ENCODE results near the gene TUSC2. TPM values are rescaled to one million over a fixed set of nuclear protein-coding genes. Genes with fewer than 3 reads are reported as not detected.

The TUSC2 gene
- total and polyA plus RNA-seq, 10 of the 15 experiments (the other 5 are each of a cell fraction or from before 2014, with no cell fraction given): 4.0 to 73.8 (median 34.3) TPM

DNA sequence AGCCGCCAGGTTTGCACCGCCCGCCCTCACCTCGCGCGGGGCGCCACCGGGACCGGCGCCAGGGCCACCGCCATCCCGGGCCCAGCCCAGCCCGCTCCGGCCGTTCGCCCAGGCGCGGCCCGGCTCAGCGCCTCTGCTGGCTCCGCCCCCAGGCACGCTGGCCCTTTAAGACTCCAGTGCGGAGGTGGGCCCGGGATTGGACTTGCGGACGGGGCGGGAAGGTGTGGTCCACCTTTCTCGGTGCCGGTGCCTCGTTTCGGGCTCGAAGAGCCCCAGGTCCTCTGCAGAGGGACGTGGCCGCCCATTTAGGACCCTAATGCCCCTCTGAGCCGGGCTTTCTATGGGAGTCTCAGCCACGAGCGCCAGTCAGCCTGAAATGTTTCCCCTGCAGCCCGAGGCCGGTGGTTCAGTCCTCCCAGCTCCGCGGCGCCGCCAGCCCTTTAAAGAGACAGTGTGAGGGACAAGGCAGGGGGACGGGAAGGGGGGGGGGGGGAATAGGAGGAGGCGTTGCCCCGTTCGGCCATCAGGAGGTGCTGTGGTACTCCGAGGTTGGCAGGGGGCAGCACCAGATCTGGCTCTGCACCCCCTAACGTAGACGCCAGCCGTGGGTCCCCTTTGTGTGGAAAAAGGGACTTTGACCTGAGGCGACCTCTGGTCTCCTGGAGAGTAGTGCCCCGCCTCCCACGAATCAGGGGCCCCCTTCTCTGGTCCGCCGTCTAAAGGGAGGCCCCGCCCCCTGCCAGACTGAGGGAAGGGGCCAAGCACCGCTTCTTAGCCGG is 6.5 kb downstream of the TUSC2 start (continued):
- TF ChIP-seq, protein P1, sequence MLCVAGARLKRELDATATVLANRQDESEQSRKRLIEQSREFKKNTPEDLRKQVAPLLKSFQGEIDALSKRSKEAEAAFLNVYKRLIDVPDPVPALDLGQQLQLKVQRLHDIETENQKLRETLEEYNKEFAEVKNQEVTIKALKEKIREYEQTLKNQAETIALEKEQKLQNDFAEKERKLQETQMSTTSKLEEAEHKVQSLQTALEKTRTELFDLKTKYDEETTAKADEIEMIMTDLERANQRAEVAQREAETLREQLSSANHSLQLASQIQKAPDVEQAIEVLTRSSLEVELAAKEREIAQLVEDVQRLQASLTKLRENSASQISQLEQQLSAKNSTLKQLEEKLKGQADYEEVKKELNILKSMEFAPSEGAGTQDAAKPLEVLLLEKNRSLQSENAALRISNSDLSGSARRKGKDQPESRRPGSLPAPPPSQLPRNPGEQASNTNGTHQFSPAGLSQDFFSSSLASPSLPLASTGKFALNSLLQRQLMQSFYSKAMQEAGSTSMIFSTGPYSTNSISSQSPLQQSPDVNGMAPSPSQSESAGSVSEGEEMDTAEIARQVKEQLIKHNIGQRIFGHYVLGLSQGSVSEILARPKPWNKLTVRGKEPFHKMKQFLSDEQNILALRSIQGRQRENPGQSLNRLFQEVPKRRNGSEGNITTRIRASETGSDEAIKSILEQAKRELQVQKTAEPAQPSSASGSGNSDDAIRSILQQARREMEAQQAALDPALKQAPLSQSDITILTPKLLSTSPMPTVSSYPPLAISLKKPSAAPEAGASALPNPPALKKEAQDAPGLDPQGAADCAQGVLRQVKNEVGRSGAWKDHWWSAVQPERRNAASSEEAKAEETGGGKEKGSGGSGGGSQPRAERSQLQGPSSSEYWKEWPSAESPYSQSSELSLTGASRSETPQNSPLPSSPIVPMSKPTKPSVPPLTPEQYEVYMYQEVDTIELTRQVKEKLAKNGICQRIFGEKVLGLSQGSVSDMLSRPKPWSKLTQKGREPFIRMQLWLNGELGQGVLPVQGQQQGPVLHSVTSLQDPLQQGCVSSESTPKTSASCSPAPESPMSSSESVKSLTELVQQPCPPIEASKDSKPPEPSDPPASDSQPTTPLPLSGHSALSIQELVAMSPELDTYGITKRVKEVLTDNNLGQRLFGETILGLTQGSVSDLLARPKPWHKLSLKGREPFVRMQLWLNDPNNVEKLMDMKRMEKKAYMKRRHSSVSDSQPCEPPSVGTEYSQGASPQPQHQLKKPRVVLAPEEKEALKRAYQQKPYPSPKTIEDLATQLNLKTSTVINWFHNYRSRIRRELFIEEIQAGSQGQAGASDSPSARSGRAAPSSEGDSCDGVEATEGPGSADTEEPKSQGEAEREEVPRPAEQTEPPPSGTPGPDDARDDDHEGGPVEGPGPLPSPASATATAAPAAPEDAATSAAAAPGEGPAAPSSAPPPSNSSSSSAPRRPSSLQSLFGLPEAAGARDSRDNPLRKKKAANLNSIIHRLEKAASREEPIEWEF (IDR thresholded peaks at IDR 0.05; ENCODE audit: insufficient replicate concordance, low read depth, low read length): no peak
- peak; percentile 100 for TF ChIP-seq KLF5 (IDR thresholded peaks at IDR 0.05; ENCODE audit: partially characterized antibody)
- peak; percentile 99 for TF ChIP-seq CHD1 (IDR thresholded peaks at IDR 0.05; ENCODE audit: low read depth, low read length)
- TF ChIP-seq SUPT20H (IDR thresholded peaks at IDR 0.05; ENCODE audit: borderline replicate concordance, control insufficient read depth, low read depth, low read length): no peak
- no peak for TF ChIP-seq MXI1 (IDR thresholded peaks at IDR 0.05; ENCODE audit: low read depth, low read length)
- peak; percentile 51 for TF ChIP-seq CREM (IDR thresholded peaks at IDR 0.05; ENCODE audit: low read depth)
- TF ChIP-seq, protein P2, sequence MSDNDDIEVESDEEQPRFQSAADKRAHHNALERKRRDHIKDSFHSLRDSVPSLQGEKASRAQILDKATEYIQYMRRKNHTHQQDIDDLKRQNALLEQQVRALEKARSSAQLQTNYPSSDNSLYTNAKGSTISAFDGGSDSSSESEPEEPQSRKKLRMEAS (IDR thresholded peaks at IDR 0.05; ENCODE audit: low read depth, low read length): 0 out of 2 replicates have a peak, but pooled peaks have one; percentile 3
- no peak; the same call in 1 of the 2 replicates for TF ChIP-seq ZNF217 (IDR thresholded peaks at IDR 0.05)
- peak; percentile 36; the same call in 1 of the 2 replicates for TF ChIP-seq HCFC1 (IDR thresholded peaks at IDR 0.05; ENCODE audit: low read length)
- TF ChIP-seq KDM1A (IDR thresholded peaks at IDR 0.05; ENCODE audit: borderline replicate concordance): no peak
- TF ChIP-seq, protein P3, sequence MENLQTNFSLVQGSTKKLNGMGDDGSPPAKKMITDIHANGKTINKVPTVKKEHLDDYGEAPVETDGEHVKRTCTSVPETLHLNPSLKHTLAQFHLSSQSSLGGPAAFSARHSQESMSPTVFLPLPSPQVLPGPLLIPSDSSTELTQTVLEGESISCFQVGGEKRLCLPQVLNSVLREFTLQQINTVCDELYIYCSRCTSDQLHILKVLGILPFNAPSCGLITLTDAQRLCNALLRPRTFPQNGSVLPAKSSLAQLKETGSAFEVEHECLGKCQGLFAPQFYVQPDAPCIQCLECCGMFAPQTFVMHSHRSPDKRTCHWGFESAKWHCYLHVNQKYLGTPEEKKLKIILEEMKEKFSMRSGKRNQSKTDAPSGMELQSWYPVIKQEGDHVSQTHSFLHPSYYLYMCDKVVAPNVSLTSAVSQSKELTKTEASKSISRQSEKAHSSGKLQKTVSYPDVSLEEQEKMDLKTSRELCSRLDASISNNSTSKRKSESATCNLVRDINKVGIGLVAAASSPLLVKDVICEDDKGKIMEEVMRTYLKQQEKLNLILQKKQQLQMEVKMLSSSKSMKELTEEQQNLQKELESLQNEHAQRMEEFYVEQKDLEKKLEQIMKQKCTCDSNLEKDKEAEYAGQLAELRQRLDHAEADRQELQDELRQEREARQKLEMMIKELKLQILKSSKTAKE (IDR thresholded peaks at IDR 0.05; ENCODE audit: low read depth, poor library complexity, severe bottlenecking): peak; percentile 98
- TF ChIP-seq SMC3 (IDR thresholded peaks at IDR 0.05; ENCODE audit: borderline replicate concordance, low read length): no peak
- no peak for TF ChIP-seq TBL1XR1 (IDR thresholded peaks at IDR 0.05; ENCODE audit: low read depth, low read length)
- no peak for TF ChIP-seq NFYA (IDR thresholded peaks at IDR 0.05; ENCODE audit: borderline replicate concordance, low read depth, low read length)
- TF ChIP-seq, protein P4, sequence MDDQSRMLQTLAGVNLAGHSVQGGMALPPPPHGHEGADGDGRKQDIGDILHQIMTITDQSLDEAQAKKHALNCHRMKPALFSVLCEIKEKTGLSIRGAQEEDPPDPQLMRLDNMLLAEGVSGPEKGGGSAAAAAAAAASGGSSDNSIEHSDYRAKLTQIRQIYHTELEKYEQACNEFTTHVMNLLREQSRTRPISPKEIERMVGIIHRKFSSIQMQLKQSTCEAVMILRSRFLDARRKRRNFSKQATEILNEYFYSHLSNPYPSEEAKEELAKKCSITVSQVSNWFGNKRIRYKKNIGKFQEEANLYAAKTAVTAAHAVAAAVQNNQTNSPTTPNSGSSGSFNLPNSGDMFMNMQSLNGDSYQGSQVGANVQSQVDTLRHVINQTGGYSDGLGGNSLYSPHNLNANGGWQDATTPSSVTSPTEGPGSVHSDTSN (IDR thresholded peaks at IDR 0.05; ENCODE audit: insufficient replicate concordance, low read depth, low read length): no peak
- peak; percentile 32; the same call in 1 of the 2 replicates for TF ChIP-seq NR2C1 (IDR thresholded peaks at IDR 0.05)
- TF ChIP-seq IKZF2 (IDR thresholded peaks at IDR 0.05): no peak
- no peak for TF ChIP-seq GABPA (IDR thresholded peaks at IDR 0.05; ENCODE audit: low read depth)
- no peak for TF ChIP-seq ZBED1 (IDR thresholded peaks at IDR 0.05; ENCODE audit: borderline replicate concordance)
- TF ChIP-seq DPF2 (IDR thresholded peaks at IDR 0.05): peak; percentile 89
- no peak for TF ChIP-seq BRCA1 (IDR thresholded peaks at IDR 0.05; ENCODE audit: low read depth, low read length)
- TF ChIP-seq ZNF622 (IDR thresholded peaks at IDR 0.05): no peak
